ENCODE data around the gene HK1.

HK1 gene

GRCh38 chr10:69268761-69269416 lies 9.4 kb upstream of the HK1 start:
- no peak for DNase-seq (ENCODE audit: low read depth)
- TF ChIP-seq CTCF (IDR thresholded peaks at IDR 0.05; ENCODE audit: insufficient read depth, low read depth, low read length, missing control alignments), result no peak

GRCh38 chr10:69269761-69270160 lies 8.5 kb upstream of the HK1 start:
- no peak for TF ChIP-seq CTCF (IDR thresholded peaks at IDR 0.05; ENCODE audit: insufficient read depth, low read depth, low read length, missing control alignments)
- DNase-seq (ENCODE audit: low read depth), result no peak
- no peak overlapping the region for H3K4me3 ChIP-seq (ENCODE audit: low read depth, low read length)

More at GRCh38 chr10:69268761-69269416, 9.4 kb upstream of the HK1 start:
- H3K4me3 ChIP-seq (ENCODE audit: low read depth, low read length), result no peak overlapping the region

- TF ChIP-seq CTCF (IDR thresholded peaks at IDR 0.05; ENCODE audit: insufficient read depth, low read depth, low read length, missing control alignments), result no peak
- H3K4me3 ChIP-seq (ENCODE audit: low read depth, low read length), result no peak overlapping the region
- DNase-seq (ENCODE audit: low read depth), result no peak
Measured at GRCh38 chr10:69270990-69271389, 7.3 kb upstream of the HK1 start.

GRCh38 chr10:69272624-69273023 lies 5.7 kb upstream of the HK1 start:
- DNase-seq (ENCODE audit: low read depth), result no peak
- no peak for TF ChIP-seq CTCF (IDR thresholded peaks at IDR 0.05; ENCODE audit: insufficient read depth, low read depth, low read length, missing control alignments)
- H3K4me3 ChIP-seq (ENCODE audit: low read depth, low read length), result no peak overlapping the region

- DNase-seq (ENCODE audit: low read depth), result no peak
- TF ChIP-seq CTCF (IDR thresholded peaks at IDR 0.05; ENCODE audit: insufficient read depth, low read depth, low read length, missing control alignments), result no peak
- no peak overlapping the region for H3K4me3 ChIP-seq (ENCODE audit: low read depth, low read length)
Measured at GRCh38 chr10:69275444-69275843, 2.9 kb upstream of the HK1 start.

- no peak for DNase-seq (ENCODE audit: low read depth)
- no peak overlapping the region for H3K4me3 ChIP-seq (ENCODE audit: low read depth, low read length)
- TF ChIP-seq CTCF (IDR thresholded peaks at IDR 0.05; ENCODE audit: insufficient read depth, low read depth, low read length, missing control alignments), result no peak
Measured at GRCh38 chr10:69276503-69276902, 1.8 kb upstream of the HK1 start.

- H3K4me3 ChIP-seq (ENCODE audit: low read depth, low read length), result no peak overlapping the region
- TF ChIP-seq CTCF (IDR thresholded peaks at IDR 0.05; ENCODE audit: insufficient read depth, low read depth, low read length, missing control alignments), result no peak
- no peak for DNase-seq (ENCODE audit: low read depth)
Measured at GRCh38 chr10:69279110-69279509, 814 bp downstream of the HK1 start.

All from GM12865 (cell line).